Psoas muscle (tissue), 8 donors: ENCODE measurements around the gene CHD5. TPM values are rescaled to one million over a fixed set of nuclear protein-coding genes. Genes with fewer than 3 reads are reported as not detected.

Experiments used
- ATAC-seq, 4 donors: fragments of 200-7000 bp; cut with Tn5 transposase; one replicate each; pipeline ENCODE4 v1.9.1; 2020; ENCODE audit warnings: moderate library complexity in 3 of 4, mild to moderate bottlenecking in 2 of 4
- DNase-seq, 2 donors: peaks; one replicate each; pipeline ENCODE4 v3.0.0-alpha.2; 2020
- H3K27ac ChIP-seq: fragments of 200-600 bp; one replicate; pipeline ENCODE4 v1.8.0; 2022
- H3K27me3 ChIP-seq, 3 donors: fragments of 200-600 bp in 1 of 3; one replicate each; pipeline versions ENCODE4 v1.6.1 to v1.8.0; 2013 to 2022; ENCODE audit warnings: low read length in 2 of 3, mild to moderate bottlenecking in 2 of 3, moderate library complexity in 1 of 3; ENCODE audit not compliant: insufficient read depth in 3 of 3
- H3K36me3 ChIP-seq, 2 donors: fragments of 200-600 bp in 1 of 2; one replicate each; pipeline versions ENCODE4 v1.6.1 to v1.8.0; 2013 to 2022; ENCODE audit warnings: low read depth in 1 of 2, mild to moderate bottlenecking in 1 of 2, moderate library complexity in 1 of 2; ENCODE audit not compliant: insufficient read depth in 1 of 2
- H3K4me1 ChIP-seq: fragments of 200-600 bp; one replicate; pipeline ENCODE4 v1.8.0; 2022
- H3K4me3 ChIP-seq: fragments of 200-600 bp; one replicate; pipeline ENCODE4 v1.8.0; 2022; ENCODE audit warnings: mild to moderate bottlenecking
- H3K9me3 ChIP-seq: fragments of 200-600 bp; one replicate; pipeline ENCODE4 v1.8.0; 2022
- WGBS, 3 donors: extraction: QIAGEN DNeasy Blood & Tissue Kit; methylation state at CpG; one replicate each; pipeline versions ENCODE4 v1.1.6 to v1.1.7; 2013; 5-methylcytosine and 5-hydroxymethylcytosine counted together
- intact Hi-C, 2 donors: fragments of 100-400 bp; cut with DNase I; formaldehyde crosslinking; loops; one replicate each; pipeline versions ENCODE4 v1.11.0 to v1.14.2; 2022
- polyA plus RNA-seq, 3 donors: library from polyadenylated mRNA; stranded (reverse); fragments of 200-250 nt; gene quantifications; one replicate each; pipeline ENCODE4 v1.2.3, GENCODE V29; 2013
- total RNA-seq, 4 donors: library from RNA; stranded (reverse); fragmentation: NEBNext Ultra II Directional in 2 of 4; extraction: Animal tissue kit (Norgen Biotek cat#: 25700) in 2 of 4; gene quantifications; one replicate each; pipeline versions ENCODE4 v1.2.1 to v1.2.4, GENCODE V29; 2021 to 2023
- TF ChIP-seq, protein P1 (sequence below): fragments of 200-600 bp; IDR thresholded peaks from one replicate; pipeline ENCODE4 v1.8.0; 2022; ENCODE audit warnings: antibody characterized with exemption
- donor health status: healthy with polysubstance abuse.
- donor health status: DM: no; HTN: no; CAD: no; lungs with moderate emphysema.
- donor health status: Bipolar disorder and iron deficiency.
- donor health status: healthy.
- donor health status: DM: yes; HTN: yes; CAD: no.
- donor health status: DM: no; HTN: no; CAD: no.
- donor health status: DM: no; HTN: no; CAD: no.
- donor health status: DM: yes; HTN: yes; CAD: no.

The CHD5 gene
- total and polyA plus RNA-seq, 7 donors = 0.03 to 0.38 (median 0.24) TPM; not detected in 2

DNA sequence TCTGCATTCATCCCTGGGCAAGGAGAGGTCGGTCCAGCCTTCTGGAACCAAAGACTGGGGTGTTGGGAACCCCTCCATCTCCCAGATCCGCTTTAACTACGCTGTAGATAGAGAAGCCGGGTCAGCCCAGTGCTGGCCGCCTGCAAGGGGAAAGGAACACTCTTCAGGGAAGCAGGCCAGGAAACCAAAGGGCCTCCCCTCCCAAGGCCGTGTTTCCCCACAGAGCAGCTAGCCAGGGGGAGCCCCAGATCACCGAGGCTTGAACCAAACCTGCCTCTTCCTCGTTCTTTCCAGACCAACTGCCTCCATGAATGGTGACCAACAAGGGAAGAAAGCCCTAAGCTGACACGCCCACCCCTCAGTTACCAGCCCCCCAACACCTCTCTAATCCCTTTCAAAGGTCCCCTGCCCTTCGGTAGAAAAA is 1.2 kb upstream of the CHD5 start:
- peaks cover 0 to 57% (median 22%) of the 10 kb centered on the region in 3 donors for H3K27me3 ChIP-seq
- DNase-seq = no peak
- H3K27ac ChIP-seq = no peak overlapping the region
- intact Hi-C loops = no loop called here
- H3K36me3 ChIP-seq = peaks cover 0 to 17% of the 10 kb centered on the region in 2 donors
- H3K9me3 ChIP-seq = no peaks in the 10 kb centered on the region
- peak in 1 of 4 donors; percentile 27 for ATAC-seq
- TF ChIP-seq, protein P1, sequence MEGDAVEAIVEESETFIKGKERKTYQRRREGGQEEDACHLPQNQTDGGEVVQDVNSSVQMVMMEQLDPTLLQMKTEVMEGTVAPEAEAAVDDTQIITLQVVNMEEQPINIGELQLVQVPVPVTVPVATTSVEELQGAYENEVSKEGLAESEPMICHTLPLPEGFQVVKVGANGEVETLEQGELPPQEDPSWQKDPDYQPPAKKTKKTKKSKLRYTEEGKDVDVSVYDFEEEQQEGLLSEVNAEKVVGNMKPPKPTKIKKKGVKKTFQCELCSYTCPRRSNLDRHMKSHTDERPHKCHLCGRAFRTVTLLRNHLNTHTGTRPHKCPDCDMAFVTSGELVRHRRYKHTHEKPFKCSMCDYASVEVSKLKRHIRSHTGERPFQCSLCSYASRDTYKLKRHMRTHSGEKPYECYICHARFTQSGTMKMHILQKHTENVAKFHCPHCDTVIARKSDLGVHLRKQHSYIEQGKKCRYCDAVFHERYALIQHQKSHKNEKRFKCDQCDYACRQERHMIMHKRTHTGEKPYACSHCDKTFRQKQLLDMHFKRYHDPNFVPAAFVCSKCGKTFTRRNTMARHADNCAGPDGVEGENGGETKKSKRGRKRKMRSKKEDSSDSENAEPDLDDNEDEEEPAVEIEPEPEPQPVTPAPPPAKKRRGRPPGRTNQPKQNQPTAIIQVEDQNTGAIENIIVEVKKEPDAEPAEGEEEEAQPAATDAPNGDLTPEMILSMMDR = no peak
- 6 to 11% (median 9%) methylated on average over 10 of the region's 10 CpGs for WGBS, 3 donors
- peaks cover 13% of the 10 kb centered on the region for H3K4me1 ChIP-seq
- no peak overlapping the region for H3K4me3 ChIP-seq

GRCh38 chr1:6180707-6181311 is 688 bp upstream of the CHD5 start:
- intact Hi-C loops = no loop called here
- 2 to 4% (median 3%) methylated on average over 26 to 36 of the region's 36 CpGs for WGBS, 3 donors

DNA sequence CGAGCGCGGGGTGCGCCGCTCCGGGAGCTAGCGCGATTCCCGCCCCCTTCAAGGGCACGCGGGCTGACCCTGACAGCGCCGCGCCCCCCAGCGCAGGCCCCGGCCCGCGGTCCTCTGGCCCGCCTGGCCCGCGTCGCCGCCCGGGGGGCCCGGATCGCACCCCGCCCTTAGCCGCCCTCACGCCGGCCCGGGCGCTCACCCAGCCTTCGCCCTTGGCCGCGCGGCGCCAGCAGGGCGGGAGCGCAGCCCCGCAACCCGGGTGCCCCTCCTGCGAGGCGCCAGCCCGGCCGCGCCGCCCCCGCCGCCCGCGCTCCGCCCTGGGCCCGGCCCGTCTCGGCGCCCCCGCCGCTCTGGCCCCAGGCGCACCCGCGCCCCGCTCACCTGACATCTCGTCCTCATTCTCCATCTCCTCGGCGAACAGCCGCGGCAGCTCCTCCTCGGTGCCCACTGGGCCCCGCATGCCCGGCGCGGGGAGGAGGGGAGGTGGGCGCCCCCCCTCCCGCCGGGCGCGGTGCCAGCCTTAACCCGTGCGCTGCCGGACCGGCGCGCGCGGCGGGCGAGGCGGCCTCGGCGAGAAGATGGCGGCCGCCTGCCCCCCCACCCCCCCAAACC is 451 bp downstream of the CHD5 start:
- DNase-seq = no peak
- peaks cover 0 to 64% (median 22%) of the 10 kb centered on the region in 3 donors for H3K27me3 ChIP-seq
- no peak for ATAC-seq
- peak overlapping the region; percentile 38 for H3K4me3 ChIP-seq
- intact Hi-C loops = loop anchor here in 1 of 2 donors (10.0 kb wide), 1 partner anchor 135 kb away; the partner anchor contains the start of gene KCNAB2
- TF ChIP-seq, protein P1 = no peak
- 0 to 2% (median 0%) methylated on average over 6 to 89 of the region's 92 CpGs for WGBS, 3 donors
- H3K36me3 ChIP-seq = peaks cover 0 to 5% of the 10 kb centered on the region in 2 donors
- H3K9me3 ChIP-seq = no peaks in the 10 kb centered on the region
- no peak overlapping the region for H3K27ac ChIP-seq
- H3K4me1 ChIP-seq = peaks cover 13% of the 10 kb centered on the region

More at GRCh38 chr1:6180707-6181311, 688 bp upstream of the CHD5 start:
- no peak overlapping the region for H3K4me3 ChIP-seq
- H3K9me3 ChIP-seq = no peaks in the 10 kb centered on the region
- peaks cover 0 to 13% of the 10 kb centered on the region in 2 donors for H3K36me3 ChIP-seq
- peaks cover 0 to 61% (median 22%) of the 10 kb centered on the region in 3 donors for H3K27me3 ChIP-seq
- ATAC-seq = no peak
- H3K4me1 ChIP-seq = peaks cover 13% of the 10 kb centered on the region
- TF ChIP-seq, protein P1 = no peak
- DNase-seq = no peak
- no peak overlapping the region for H3K27ac ChIP-seq

DNA sequence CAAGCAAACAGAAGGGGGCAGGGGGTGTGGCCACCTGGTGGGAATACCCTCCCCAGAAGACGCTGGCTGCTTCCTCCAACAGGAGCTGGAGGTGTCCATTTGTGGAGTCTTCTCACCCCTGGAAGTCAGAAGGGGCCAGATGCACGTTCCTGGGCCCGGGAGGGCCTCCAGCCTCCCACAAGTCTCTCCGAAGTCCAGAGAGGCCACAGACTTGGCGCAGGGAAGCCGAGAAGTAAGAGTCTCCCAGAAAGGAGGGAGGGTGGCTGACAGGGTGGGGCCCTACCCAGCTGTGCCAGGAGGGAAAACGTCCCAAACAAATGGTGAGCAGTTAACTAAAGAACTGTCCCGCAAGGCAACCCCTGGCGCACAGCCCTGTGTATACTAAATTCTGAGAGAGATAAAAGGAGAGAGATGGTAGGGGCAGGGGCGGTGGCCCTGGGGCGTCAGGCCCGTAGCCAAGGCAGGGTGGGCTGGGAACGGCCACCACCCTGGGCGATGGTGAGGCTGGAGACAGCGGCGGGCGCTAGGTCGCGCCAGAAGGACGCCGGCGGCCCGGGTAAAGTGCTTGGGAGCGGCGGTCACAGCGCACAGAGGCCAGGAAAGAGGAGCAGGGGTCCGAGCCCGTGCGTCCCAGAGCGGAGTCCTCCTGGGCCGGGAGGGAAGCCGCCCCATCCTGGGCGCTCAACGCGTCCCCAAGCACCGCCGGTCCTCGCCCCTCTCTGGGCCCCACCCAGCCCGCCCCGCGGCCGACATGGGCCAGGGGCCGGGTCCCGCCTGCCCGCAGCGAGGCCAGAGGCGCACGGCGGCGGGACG is 1.2 kb downstream of the CHD5 start:
- intact Hi-C loops = loop anchor here in 1 of 2 donors (10.0 kb wide), 1 partner anchor 134 kb away; the partner anchor contains the start of gene KCNAB2
- Histone ChIP-seq H3K27ac (no peak overlapping the region), H3K27me3 (peaks cover 0 to 64% (median 22%) of the 10 kb centered on the region in 3 donors), H3K36me3 (no peaks in the 10 kb centered on the region), H3K4me3 (peak overlapping the region; percentile 38), H3K9me3 (no peaks in the 10 kb centered on the region), H3K4me1 (peaks cover 13% of the 10 kb centered on the region)
- whole genome bisulfite sequencing, 3 donors = 2 to 5% (median 2%) methylated on average over 21 to 51 of the region's 51 CpGs
- no peak for ATAC-seq
- DNase-seq = no peak
- TF ChIP-seq, protein P1 = no peak
